ENCODE results near the gene SEMA6A. TPM values are rescaled to one million over a fixed set of nuclear protein-coding genes. Genes with fewer than 3 reads are reported as not detected.

The SEMA6A gene
- polyA plus RNA-seq, 3 donors, result 0.16 TPM; not detected in 2

DNA sequence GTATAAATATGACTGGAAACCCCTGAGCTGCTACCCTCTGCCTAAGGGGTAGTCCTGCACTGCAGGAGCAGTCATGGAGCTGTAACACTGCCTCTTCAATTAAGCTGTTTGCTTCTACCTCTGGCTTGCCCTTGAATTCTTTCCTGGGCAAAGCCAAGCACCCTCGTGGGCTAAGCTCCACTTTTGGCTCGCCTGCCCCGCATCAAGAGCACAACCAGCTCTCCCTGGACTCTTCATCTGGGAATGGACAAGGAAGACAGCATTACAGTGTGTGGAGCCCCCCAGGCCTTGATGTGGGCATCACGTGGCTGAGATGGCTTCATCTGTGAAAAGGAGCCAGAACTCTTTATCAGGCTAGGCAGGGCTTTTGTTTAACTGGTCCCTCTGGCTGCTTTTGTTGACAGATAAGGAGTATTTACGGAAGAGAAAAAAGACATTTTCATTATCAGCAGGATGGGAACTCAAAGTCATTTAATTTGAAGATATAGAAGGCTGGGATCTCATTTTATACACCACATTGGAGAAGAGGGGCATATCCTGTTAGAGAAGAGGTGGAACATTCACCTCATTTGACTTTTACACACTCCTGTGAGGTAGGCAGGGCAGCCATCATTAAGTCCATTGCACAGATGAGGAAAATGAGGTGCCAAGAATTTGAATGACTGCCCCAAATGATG, 137.8 kb downstream of the SEMA6A start:
- Mint-ChIP-seq H3K4me3 (no peak overlapping the region), H3K4me1 (no peaks in the 10 kb centered on the region), H3K27me3 (ENCODE audit: low read depth in 3 of 3) (peaks cover 0 to 4% (median 0%) of the 10 kb centered on the region in 3 donors), H3K27ac (no peak overlapping the region), H3K9me3 (peaks cover 0 to 7% (median 0%) of the 10 kb centered on the region in 7 donors), H3K36me3 (peaks cover 3 to 14% of the 10 kb centered on the region in 2 donors)
- H3K9ac ChIP-seq (ENCODE audit: insufficient read depth, low read length, poor library complexity, severe bottlenecking), result no peak overlapping the region
- no peak for DNase-seq
- no peaks in the 10 kb centered on the region for H3K27me3 ChIP-seq (ENCODE audit: control insufficient read depth in 2 of 2, insufficient read depth in 2 of 2, low read length in 2 of 2)
- no peaks in the 10 kb centered on the region for H3K36me3 ChIP-seq (replicated peaks in 1 of 2; ENCODE audit: control insufficient read depth in 1 of 2, insufficient read depth in 2 of 2, low read length in 2 of 2)
- intact Hi-C loops (cut with micrococcal nuclease), result no loop called here
- H4K20me1 ChIP-seq (ENCODE audit: insufficient read depth, low read length), result no peaks in the 10 kb centered on the region
- H3K4me1 ChIP-seq (ENCODE audit: control insufficient read depth in 1 of 2, insufficient read depth in 2 of 2, low read length in 2 of 2), result no peaks in the 10 kb centered on the region
- no peaks in the 10 kb centered on the region for H3K79me2 ChIP-seq (ENCODE audit: insufficient read depth, low read length)
- H2AFZ ChIP-seq (ENCODE audit: insufficient read depth, low read depth, low read length, poor library complexity, severe bottlenecking), result no peak overlapping the region
- no peaks in the 10 kb centered on the region for H3K9me3 ChIP-seq (replicated peaks in 1 of 2; ENCODE audit: control insufficient read depth in 1 of 2, insufficient read depth in 1 of 2, low read length in 2 of 2)
- no peak overlapping the region for H3K27ac ChIP-seq (ENCODE audit: low read depth in 1 of 2, low read length in 2 of 2)
- no peak overlapping the region for H3K4me3 ChIP-seq (replicated peaks in 1 of 3; ENCODE audit: low read depth in 2 of 3, low read length in 3 of 3)
- no peak overlapping the region for H3K4me2 ChIP-seq (replicated peaks; ENCODE audit: extremely low read depth, low read length, poor library complexity, severe bottlenecking)
- TF ChIP-seq, protein P1, sequence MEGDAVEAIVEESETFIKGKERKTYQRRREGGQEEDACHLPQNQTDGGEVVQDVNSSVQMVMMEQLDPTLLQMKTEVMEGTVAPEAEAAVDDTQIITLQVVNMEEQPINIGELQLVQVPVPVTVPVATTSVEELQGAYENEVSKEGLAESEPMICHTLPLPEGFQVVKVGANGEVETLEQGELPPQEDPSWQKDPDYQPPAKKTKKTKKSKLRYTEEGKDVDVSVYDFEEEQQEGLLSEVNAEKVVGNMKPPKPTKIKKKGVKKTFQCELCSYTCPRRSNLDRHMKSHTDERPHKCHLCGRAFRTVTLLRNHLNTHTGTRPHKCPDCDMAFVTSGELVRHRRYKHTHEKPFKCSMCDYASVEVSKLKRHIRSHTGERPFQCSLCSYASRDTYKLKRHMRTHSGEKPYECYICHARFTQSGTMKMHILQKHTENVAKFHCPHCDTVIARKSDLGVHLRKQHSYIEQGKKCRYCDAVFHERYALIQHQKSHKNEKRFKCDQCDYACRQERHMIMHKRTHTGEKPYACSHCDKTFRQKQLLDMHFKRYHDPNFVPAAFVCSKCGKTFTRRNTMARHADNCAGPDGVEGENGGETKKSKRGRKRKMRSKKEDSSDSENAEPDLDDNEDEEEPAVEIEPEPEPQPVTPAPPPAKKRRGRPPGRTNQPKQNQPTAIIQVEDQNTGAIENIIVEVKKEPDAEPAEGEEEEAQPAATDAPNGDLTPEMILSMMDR (IDR thresholded peaks at IDR 0.05), result no peak
- 88% methylated on average over 4 of the region's 5 CpGs for WGBS (ENCODE audit: insufficient coverage)

DNA sequence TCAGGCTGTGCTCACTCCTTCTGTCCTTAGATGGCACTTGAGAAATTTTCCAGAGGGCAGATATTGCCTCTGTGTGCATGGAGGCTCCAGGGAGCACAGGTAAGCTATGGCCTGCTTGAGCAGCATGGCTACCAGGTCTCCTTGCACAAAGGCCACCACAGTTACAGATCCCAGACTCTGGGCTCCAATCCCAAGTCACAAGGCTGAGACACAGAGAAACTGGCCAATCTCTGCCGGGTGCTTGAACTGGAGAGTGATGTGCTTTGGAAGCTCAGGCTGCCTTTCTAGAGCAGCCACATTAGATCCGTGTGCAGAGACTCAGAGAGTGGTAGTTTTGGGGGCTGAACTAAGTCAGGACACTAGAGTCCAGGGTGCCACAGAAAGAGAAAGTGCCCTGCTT, 145.7 kb downstream of the SEMA6A start:
- Mint-ChIP-seq H3K27me3 (ENCODE audit: low read depth in 3 of 3) (no peaks in the 10 kb centered on the region), H3K9me3 (peaks cover 0 to 3% (median 0%) of the 10 kb centered on the region in 7 donors), H3K4me3 (no peak overlapping the region), H3K27ac (no peak overlapping the region), H3K4me1 (no peaks in the 10 kb centered on the region), H3K36me3 (peaks cover 3 to 7% of the 10 kb centered on the region in 2 donors)
- H3K9ac ChIP-seq (ENCODE audit: insufficient read depth, low read length, poor library complexity, severe bottlenecking), result no peak overlapping the region
- no peaks in the 10 kb centered on the region for H3K9me3 ChIP-seq (replicated peaks in 1 of 2; ENCODE audit: control insufficient read depth in 1 of 2, insufficient read depth in 1 of 2, low read length in 2 of 2)
- TF ChIP-seq, protein P1 (IDR thresholded peaks at IDR 0.05), result no peak
- H3K36me3 ChIP-seq (replicated peaks in 1 of 2; ENCODE audit: control insufficient read depth in 1 of 2, insufficient read depth in 2 of 2, low read length in 2 of 2), result no peaks in the 10 kb centered on the region
- H2AFZ ChIP-seq (ENCODE audit: insufficient read depth, low read depth, low read length, poor library complexity, severe bottlenecking), result no peak overlapping the region
- H3K27me3 ChIP-seq (ENCODE audit: control insufficient read depth in 2 of 2, insufficient read depth in 2 of 2, low read length in 2 of 2), result no peaks in the 10 kb centered on the region
- no peak for DNase-seq
- H4K20me1 ChIP-seq (ENCODE audit: insufficient read depth, low read length), result no peaks in the 10 kb centered on the region
- no peak overlapping the region for H3K4me3 ChIP-seq (replicated peaks in 1 of 3; ENCODE audit: low read depth in 2 of 3, low read length in 3 of 3)
- no peaks in the 10 kb centered on the region for H3K79me2 ChIP-seq (ENCODE audit: insufficient read depth, low read length)
- no peak overlapping the region for H3K27ac ChIP-seq (ENCODE audit: low read depth in 1 of 2, low read length in 2 of 2)
- H3K4me1 ChIP-seq (ENCODE audit: control insufficient read depth in 1 of 2, insufficient read depth in 2 of 2, low read length in 2 of 2), result no peaks in the 10 kb centered on the region
- intact Hi-C loops (cut with micrococcal nuclease), result no loop called here
- 77% methylated on average over 2 of the region's 2 CpGs for WGBS (ENCODE audit: insufficient coverage)
- H3K4me2 ChIP-seq (replicated peaks; ENCODE audit: extremely low read depth, low read length, poor library complexity, severe bottlenecking), result no peak overlapping the region

All from CD14-positive monocyte (primary cell).